Gastroesophageal sphincter (tissue), 3 donors: ENCODE measurements around the gene ANTXR2.

ENCODE experiments used
- CTCF ChIP-seq, 4 experiments: fragments of 200-600 bp in 2 of 4; fragments of 450-650 bp in 2 of 4; sonication (generic) in 1 of 4; IDR thresholded peaks; one replicate each; pipeline ENCODE4 v1.5.1; 2017 to 2019; ENCODE audit warnings: antibody characterized with exemption in 4 of 4, mild to moderate bottlenecking in 2 of 4, moderate library complexity in 2 of 4
- EP300 ChIP-seq: sonication (generic); formaldehyde crosslinking; IDR thresholded peaks from one replicate; pipeline ENCODE4 v1.6.1; 2017; ENCODE audit warnings: antibody characterized with exemption, mild to moderate bottlenecking

- TF ChIP-seq CTCF (IDR thresholded peaks at IDR 0.05) = no peak
- TF ChIP-seq EP300 = no peak
Observed at GRCh38 chr4:80010316-80010715, 62.7 kb downstream of the ANTXR2 start.
